CD4-positive, alpha-beta T cell treated with Interleukin-1 beta for 1 hour (primary cell): Measurements from ENCODE around the gene PTPRD.
"Not testable (repeated sequence)": the region's sequence is repeated elsewhere in the genome, so short reads cannot be mapped to it uniquely, and the experiment has no call there.

ENCODE experiments used
- DNase-seq, 2 donors: peaks; one replicate each; pipeline ENCODE4 v3.0.0-alpha.2; 2020 to 2022

PTPRD gene

DNA sequence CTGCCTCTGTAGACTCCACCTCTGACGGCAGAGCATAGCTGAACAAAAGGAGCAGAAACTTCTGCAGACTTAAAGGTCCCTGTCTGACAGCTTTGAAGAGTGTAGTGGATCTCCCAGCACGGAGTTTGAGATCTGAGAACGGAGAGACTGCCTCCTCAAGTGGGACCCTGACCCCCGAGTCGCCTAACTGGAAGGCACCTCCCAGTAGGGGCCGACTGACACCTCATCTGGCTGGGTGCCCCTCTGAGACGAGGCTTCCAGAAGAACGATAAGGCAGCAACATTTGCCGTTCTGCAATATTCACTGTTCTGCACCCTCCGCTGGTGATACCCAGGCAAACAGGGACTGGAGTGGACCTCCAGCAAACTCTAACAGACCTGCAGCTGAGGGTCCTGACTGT lies 1186.3 kb downstream of the PTPRD start:
- not testable (repeated sequence) for DNase-seq

GRCh38 chr9:9412241-9412640 lies 1200.6 kb downstream of the PTPRD start:
- DNase-seq, result no peak

DNA sequence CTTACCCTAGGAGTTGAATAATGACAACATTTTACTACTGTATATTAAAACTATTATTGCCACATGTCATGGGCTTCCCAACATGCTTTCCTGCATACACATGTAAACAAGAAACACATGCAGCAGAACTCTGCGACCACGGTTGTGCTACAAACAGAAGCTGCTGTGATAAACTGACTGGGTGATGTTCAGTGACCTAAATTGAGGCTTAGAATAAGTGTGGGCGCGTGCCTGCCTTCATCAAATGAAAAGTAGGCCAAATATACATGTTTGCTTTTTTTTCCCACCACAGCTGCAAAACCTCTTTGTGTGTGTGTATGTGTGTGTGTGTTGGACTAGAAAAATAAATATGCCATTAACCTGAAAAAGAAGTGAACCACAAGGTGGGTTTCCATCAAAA lies 1202.1 kb downstream of the PTPRD start:
- DNase-seq, result no peak

GRCh38 chr9:9399982-9400381 lies 1212.8 kb downstream of the PTPRD start:
- no peak for DNase-seq

DNA sequence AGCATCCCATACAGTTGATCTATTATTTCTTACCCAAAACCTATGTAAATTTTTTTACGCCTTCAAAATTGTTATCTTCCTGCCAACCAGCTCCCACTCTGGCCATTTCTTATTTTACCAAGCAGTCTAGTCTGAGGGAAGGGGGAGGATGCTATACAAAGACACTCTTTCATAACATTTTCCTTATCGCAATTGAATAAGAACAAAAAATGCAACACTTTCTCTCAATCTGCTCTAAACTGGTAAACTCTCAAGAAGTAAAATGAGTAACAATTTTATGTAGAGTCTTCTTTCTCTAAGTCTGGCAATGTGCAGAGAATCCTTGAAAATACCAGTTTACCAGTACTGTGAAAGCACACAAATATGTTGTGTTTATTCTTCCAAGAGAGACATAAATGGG lies 1216.3 kb downstream of the PTPRD start:
- no peak for DNase-seq

DNA sequence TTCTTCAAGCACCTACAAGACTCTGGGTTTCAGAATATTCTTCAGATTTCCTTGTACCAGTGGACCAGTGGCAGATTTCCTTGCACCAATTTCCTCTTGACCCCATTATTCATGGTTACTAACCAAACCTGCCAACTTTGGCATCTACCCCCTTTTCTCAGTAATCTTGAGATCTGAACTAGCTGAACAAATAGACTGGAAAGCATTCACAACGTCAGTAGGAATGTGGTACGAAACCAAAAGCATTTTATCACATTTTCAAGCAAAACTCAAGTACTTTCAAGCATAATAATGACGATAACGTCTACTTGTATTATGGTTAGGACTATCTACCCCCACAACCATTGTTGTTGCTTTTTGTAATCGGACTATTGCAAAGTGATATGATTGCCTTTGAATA lies 1217.3 kb downstream of the PTPRD start:
- no peak for DNase-seq

DNA sequence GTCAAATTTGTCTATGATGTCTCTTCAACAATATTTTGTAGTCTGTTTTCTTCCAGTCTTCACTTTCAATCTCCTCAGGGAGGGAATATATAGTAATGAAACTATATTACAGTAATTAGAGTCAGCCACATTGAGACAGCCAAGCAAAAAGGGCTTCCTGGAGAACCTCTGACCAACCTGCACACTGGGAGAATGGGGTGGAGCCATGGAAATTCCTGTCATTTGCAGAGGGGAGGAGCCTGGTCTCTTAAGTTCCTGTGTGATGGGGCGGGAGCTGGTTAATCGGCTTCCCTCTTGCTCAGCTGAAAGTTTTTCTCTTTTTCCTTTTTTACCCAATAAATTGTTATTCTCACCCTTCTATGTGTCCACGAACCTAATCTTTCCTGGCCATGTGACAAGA lies 1220.0 kb downstream of the PTPRD start:
- no peak for DNase-seq

DNA sequence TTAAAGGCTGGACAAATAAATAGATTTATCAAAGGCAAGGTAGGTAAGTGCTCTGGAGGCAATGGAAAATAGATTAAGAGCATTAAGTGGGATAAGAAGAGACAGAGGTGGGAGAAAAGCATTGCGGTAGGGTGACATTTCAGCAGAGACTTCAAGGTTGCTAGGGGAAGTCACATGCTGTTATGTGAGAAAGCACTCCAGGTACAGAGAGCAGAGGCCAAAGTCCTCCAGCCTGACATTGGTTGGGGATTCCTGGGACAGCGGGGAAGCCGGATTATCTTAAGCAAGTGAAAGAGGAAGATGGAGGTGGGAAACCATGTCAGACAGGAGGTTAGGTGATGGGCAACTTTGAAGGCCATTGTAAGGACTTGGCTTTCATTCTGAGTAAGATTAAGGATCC lies 1222.9 kb downstream of the PTPRD start:
- no peak for DNase-seq

DNA sequence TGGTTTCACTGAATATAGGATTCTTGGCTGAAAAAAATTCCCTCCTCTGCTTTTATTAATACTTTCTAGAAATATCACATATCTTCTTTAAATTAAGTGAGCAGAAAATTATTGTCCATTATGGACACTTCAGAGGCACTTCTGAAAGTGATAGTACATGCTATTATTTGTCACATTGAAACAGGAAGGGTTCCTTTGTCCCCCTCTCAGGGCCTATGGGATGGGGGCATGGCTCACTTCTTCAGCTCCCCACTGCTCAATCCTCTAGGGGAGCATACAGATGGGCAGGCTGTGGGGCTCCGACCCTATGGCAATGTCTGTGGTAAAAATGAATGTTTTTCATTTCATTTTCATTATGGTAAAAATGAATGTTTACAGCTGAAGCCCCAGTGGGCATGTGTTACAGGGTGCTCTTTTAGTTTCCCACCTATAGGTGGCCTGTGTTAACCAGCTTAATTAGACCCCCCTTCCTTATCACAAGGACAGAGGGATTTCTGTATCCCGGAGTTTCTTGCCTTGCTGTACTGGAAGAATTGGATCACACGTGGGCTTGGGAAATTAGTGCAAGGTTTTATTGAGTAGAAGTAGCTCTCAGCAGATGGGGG lies 1225.2 kb downstream of the PTPRD start:
- DNase-seq, result no peak

- no peak for DNase-seq
Observed at GRCh38 chr9:9362332-9362731, 1250.5 kb downstream of the PTPRD start.

DNA sequence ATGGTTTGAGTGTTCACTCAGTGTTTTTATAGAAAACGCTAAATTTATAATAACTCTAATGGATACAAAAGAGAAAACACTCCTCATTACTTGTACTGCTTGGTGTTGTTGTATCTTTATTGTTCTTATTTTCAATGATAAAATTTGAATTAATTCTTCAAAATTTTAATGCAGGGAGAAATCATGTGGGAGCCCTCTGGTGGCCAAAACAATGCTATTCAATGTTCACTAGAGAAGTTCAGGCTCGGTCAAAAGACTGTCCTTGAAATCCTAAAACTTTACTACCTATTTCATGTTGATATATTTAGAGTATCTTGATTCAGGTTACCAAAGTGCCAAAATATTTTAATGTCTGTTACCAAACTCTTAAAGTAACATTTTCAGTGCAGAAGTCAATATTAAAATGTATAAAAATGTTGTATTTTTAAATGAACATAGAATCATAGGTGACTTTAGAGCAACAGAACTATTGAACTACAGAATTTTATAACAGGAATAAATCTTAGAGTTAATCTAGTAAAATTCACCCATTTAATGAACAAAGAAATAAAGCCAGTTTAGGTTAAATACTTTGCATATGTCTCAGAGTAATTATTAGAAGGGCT lies 1259.8 kb downstream of the PTPRD start:
- DNase-seq, result no peak

DNA sequence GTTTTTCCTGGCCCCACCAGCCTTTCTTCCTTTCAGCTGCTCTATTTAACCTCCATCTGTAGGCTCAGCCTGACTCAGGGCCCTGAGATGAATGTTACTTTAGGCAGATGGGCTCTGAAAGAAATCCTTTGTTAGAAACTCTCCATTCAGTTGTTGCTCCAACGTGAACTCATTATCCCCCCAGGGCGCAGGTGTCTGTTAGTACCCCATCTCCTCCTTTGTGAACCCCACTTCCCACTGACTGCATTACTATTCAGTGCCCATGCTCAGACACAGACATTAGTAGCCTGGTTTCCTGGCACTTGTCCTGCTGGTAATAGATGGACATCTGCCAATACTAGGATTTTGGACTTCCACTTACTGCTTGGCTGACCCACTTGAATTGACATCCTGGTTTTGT lies 1271.6 kb downstream of the PTPRD start:
- DNase-seq, result no peak

GRCh38 chr9:9337129-9337528 lies 1275.7 kb downstream of the PTPRD start:
- DNase-seq, result no peak

GRCh38 chr9:9326749-9327148 lies 1286.1 kb downstream of the PTPRD start:
- DNase-seq, result no peak

DNA sequence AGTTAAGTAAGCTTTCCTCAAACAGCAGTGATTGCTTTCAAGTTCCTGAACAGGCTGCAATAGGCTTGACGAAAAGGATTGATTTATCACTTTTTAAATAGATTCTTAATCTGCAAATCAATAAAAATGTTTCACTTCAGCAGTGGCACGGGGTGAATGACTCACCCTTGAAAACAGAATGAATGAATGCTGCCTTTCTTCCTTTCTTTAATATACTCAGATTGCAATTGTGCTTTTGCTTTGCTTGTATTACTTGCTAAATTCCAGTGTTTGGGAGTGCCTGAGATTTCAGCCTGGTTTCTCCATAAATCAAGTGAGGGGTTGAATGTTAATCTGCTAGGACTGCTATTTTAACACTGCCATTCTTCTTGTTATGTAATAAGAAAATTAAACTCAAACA lies 1293.8 kb downstream of the PTPRD start:
- DNase-seq, result no peak

- DNase-seq, result not testable (repeated sequence)
Observed at GRCh38 chr9:9310743-9311142, 1302.1 kb downstream of the PTPRD start.

GRCh38 chr9:9305600-9305999 lies 1307.2 kb downstream of the PTPRD start:
- DNase-seq, result no peak

DNA sequence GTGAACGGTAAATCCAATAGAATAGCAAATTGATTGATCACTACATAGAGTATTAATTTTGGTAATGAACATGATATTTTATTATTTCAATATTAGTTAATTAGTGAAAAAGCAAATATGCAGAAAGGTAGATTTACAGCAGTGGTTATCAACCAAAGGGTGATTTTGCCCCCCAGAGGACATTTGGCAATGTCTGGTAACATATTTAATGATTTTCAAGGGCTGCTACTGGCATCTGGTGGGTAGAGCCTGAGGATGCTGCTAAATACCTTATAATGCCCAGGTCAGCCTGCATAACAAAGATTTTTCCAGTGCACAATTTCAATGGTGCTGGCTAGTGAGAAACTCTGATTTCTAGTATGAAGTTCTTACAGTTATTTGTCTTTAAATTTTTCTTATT lies 1313.7 kb downstream of the PTPRD start:
- no peak for DNase-seq

DNA sequence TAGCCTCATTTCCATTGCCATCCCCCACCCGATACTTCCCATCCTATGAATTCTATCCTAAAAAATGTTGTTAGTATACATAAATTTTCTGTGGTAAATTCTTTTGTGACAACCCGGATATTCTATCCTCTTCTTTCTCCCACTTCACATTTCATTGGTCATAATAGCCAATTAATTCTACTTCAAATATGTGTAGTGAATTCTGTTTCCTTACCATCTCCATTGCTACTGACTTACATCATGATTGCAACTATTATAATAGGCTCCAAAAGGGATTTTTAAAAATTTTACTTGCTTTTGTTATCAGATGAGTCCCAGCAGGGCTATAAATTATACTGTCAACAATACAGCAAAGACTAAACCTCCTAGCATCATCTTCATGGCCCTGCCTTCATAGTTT lies 1326.8 kb downstream of the PTPRD start:
- no peak for DNase-seq

DNA sequence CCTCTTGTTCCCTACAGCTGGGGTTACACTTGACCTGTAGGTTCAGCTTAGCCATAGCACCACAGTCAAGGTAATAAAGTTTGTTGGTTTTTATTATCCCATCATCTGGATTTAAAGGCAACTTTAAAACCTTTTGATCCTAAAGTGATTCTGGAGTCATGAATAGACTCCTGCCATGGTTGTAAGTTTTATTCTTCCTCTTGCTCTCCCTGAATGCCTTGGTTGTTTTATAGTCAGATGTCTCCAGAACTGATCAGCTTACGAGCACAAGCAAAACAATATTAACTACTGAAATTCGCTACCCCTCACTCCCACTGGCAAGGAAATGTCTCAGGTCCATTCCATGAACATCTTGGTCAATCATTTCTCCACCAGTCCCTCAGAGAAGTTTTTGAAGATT lies 1328.6 kb downstream of the PTPRD start:
- DNase-seq, result no peak

GRCh38 chr9:9283159-9283986 lies 1329.4 kb downstream of the PTPRD start:
- no peak for DNase-seq

GRCh38 chr9:9275601-9276000 lies 1337.2 kb downstream of the PTPRD start:
- no peak for DNase-seq

DNA sequence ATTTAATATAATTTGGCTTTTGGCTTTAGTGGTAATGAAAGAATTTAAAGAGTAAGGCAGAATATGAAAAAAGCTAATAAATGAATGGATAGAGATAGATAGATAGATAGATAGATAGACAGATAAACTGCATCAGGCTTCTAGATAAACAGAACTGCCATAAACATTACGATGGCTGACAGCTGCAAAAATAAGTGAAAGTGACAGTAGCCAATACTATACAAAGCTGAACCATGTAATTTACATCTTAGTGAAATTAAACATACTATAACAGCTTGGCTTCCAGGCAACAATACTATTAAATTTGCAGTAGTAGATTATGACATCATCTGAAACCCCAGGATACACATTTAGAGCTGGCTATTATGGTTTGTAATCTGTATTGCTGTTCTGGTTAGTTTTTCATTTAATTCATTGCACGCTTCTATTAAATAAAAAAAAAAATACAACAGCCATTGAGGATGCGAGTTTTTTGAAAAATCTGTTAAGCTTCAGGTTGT lies 1354.8 kb downstream of the PTPRD start:
- no peak for DNase-seq

DNA sequence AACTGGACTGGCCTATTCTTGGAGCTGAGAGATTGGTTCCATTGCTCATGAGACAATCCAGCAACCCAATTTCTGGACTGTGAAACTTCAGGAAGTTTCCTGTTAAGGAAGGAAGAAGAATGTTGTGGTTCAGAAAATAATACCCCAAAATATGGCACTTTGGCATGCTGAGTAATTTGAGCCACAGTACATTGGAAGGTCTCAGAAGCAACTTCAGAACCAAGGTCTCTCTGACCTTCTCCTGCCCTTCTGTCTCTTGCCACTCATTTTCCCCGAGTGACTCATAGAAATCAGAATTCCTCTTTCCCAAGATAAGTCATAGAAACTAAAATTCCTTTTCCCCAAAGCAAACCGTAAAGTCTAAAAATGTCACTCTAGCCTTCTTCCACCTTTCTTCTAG lies 1366.1 kb downstream of the PTPRD start:
- no peak for DNase-seq
